HG03558 (cell line): ENCODE data around the gene SMYD3.

Experiments
- ATAC-seq: cut with Tn5 transposase; IDR thresholded peaks from one replicate; pipeline ENCODE4 v1.9.1; 2021; ENCODE audit warnings: moderate number of reproducible peaks; ENCODE audit not compliant: unreplicated experiment; ENCODE audit errors: extremely low read depth

The SMYD3 gene

GRCh38 chr1:246293366-246294121 lies 213.5 kb downstream of the SMYD3 start:
- no peak for ATAC-seq

GRCh38 chr1:246292571-246292970 lies 214.5 kb downstream of the SMYD3 start:
- ATAC-seq: no peak

GRCh38 chr1:246291127-246291526 lies 216.0 kb downstream of the SMYD3 start:
- ATAC-seq: no peak

GRCh38 chr1:246283771-246284410 lies 223.2 kb downstream of the SMYD3 start:
- ATAC-seq: no peak

GRCh38 chr1:246281639-246282038 lies 225.4 kb downstream of the SMYD3 start:
- ATAC-seq: no peak

GRCh38 chr1:246281195-246281594 lies 225.9 kb downstream of the SMYD3 start:
- ATAC-seq: no peak

GRCh38 chr1:246280551-246280950 lies 226.5 kb downstream of the SMYD3 start:
- ATAC-seq: no peak

- no peak for ATAC-seq
Observed at GRCh38 chr1:246279402-246279801, 227.7 kb downstream of the SMYD3 start.

GRCh38 chr1:246278371-246278770 lies 228.7 kb downstream of the SMYD3 start:
- ATAC-seq: no peak

GRCh38 chr1:246275036-246275435 lies 232.0 kb downstream of the SMYD3 start:
- ATAC-seq: no peak

- ATAC-seq: no peak
Observed at GRCh38 chr1:246274186-246274585, 232.9 kb downstream of the SMYD3 start.

GRCh38 chr1:246271516-246271915 lies 235.6 kb downstream of the SMYD3 start:
- no peak for ATAC-seq

- peak; percentile 75 for ATAC-seq
Observed at GRCh38 chr1:246270236-246270635, 236.8 kb downstream of the SMYD3 start.

GRCh38 chr1:246269466-246269865 lies 237.6 kb downstream of the SMYD3 start:
- ATAC-seq: no peak

GRCh38 chr1:246267896-246268295 lies 239.2 kb downstream of the SMYD3 start:
- no peak for ATAC-seq

- ATAC-seq: no peak
Observed at GRCh38 chr1:246267426-246267825, 239.7 kb downstream of the SMYD3 start.

GRCh38 chr1:246265481-246265880 lies 241.6 kb downstream of the SMYD3 start:
- ATAC-seq: no peak

- no peak for ATAC-seq
Observed at GRCh38 chr1:246262281-246262680, 244.8 kb downstream of the SMYD3 start.

- ATAC-seq: no peak
Observed at GRCh38 chr1:246261639-246262038, 245.4 kb downstream of the SMYD3 start.

GRCh38 chr1:246258250-246258649 lies 248.8 kb downstream of the SMYD3 start:
- ATAC-seq: no peak

GRCh38 chr1:246255773-246256172 lies 251.3 kb downstream of the SMYD3 start:
- no peak for ATAC-seq

- ATAC-seq: no peak
Observed at GRCh38 chr1:246254854-246255253, 252.2 kb downstream of the SMYD3 start.
